GM06990 (cell line): ENCODE results near the gene COX20.

Experiments
- DNase-seq: peaks from one replicate; pipeline ENCODE4 v3.0.0-alpha.2; 2011; ENCODE audit not compliant: insufficient read length; ENCODE audit errors: extremely low read depth
- H3K27me3 ChIP-seq: replicated peaks from 2 replicates; pipeline ENCODE4 v1.6.0; 2011; ENCODE audit warnings: low read length; ENCODE audit not compliant: control insufficient read depth, insufficient read depth
- H3K36me3 ChIP-seq: 2 replicates; pipeline ENCODE4 v1.5.1; 2011; ENCODE audit warnings: low read length; ENCODE audit not compliant: control insufficient read depth, insufficient read depth
- H3K4me3 ChIP-seq: replicated peaks from 2 replicates; pipeline ENCODE4 v1.5.1; 2011; ENCODE audit warnings: low read depth, mild to moderate bottlenecking, control low read depth, low read length
- CTCF ChIP-seq: IDR thresholded peaks from 2 replicates; pipeline ENCODE4 v1.5.1; 2011; ENCODE audit warnings: low read length, control low read depth, mild to moderate bottlenecking, inconsistent platforms; ENCODE audit not compliant: insufficient read depth, poor library complexity, severe bottlenecking

The COX20 gene

DNA sequence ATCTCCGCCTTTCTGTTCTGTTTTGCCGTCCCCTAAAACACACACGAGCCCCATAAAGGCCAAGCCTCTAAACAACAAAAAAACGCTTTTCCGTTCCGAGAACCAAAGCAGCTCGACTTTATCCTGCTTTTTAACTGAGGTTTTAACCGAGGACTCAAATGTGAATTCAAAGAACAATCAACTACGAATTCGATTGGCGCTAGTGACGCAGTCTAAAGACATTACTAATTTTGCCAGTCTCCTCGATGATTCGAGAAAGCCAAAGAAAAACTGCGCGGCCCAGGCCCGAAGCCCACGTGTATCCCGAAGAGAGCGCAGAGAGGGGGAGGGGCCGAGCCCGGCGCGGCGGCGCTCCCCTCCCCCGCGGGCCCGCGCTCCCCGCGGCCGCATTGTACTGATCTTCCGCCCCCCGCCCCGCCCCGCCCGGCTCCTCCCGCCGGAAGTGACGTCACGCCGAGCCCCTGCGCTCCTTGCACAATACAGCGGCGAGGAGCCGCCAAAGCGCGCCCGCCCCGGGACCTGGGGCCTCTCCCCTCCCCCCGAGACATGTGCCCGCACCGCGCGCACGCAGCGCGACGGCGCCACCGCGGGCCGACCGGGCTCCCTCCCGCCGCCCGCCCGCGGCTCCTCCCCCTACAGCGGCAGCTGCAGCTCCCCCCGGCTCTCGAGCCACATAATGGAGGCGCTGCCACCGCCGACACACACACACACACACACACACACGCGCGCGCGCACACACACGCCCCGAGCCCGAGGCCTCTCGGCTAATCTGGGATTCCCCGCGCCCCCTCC, 27.4 kb downstream of the COX20 start:
- H3K36me3 ChIP-seq = peaks cover 10% of the 10 kb centered on the region
- peak overlapping the region; percentile 99 for H3K4me3 ChIP-seq
- peak; percentile 96 for DNase-seq
- no peaks in the 10 kb centered on the region for H3K27me3 ChIP-seq
- TF ChIP-seq CTCF = no peak

DNA sequence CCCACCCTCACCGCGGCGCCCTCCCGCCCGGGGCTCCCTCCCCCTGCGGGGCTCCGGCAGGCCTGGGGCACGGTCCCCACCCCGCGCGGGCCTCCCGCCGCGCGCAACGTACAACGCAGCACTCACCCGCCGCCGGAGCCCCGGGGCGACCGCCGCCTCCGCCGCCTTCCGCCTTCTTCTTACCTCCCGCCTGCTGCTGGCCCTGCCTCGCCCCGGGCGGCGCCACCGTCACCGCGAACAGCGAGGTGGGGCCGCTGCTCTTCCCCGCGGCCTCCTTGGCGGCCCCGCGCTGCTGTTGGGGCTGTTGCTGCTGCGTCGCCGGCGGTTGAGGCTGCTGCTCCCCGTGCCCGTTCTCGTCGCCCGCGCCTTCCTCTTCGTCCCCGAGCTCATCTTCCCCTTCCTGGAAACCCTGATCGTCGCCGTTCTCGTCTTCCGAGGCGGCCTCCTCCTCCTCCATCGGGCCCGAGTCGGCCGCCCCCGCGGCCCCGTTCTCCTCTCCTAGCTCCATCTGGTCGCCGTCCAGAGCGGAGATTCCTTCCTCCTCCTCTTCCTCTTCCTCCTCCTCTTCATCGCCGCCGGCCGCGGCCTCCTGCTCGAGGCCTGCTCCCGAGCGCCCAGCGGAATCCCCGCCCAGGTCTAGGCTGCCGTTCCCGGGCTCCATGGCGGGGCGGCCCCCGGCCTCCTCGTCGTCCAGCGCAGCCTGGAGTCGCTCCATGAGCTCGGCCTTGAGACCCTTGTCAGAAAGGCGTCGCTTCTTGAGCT, 28.2 kb downstream of the COX20 start:
- no peak for TF ChIP-seq CTCF
- no peak for DNase-seq
- peaks cover 9% of the 10 kb centered on the region for H3K36me3 ChIP-seq

GRCh38 chr1:244864253-244865027, 29.0 kb downstream of the COX20 start, which contains the start of gene HNRNPU:
TSS of gene HNRNPU (minus strand) at chr1:244864543. CDS start at chr1:244864307, 236 bp downstream.
- peak; percentile 98 for DNase-seq
- Histone ChIP-seq H3K36me3 (peaks cover 9% of the 10 kb centered on the region), H3K27me3 (no peaks in the 10 kb centered on the region), H3K4me3 (peak within 1 kb of the TSS; percentile 99)
- TF ChIP-seq CTCF = peak; percentile 36

More for the DNA sequence above, 28.2 kb downstream of the COX20 start:
- H3K4me3 ChIP-seq = peak overlapping the region; percentile 99
- H3K27me3 ChIP-seq = no peaks in the 10 kb centered on the region

GRCh38 chr1:244865028-244865371, 29.5 kb downstream of the COX20 start:
- DNase-seq = no peak
- Histone ChIP-seq H3K36me3 (peaks cover 5% of the 10 kb centered on the region), H3K27me3 (no peaks in the 10 kb centered on the region), H3K4me3 (peak overlapping the region; percentile 99)
- no peak for TF ChIP-seq CTCF

- H3K36me3 ChIP-seq = peaks cover under 1% of the 10 kb centered on the region
- no peaks in the 10 kb centered on the region for H3K27me3 ChIP-seq
- DNase-seq = no peak
- TF ChIP-seq CTCF = no peak
- no peak overlapping the region for H3K4me3 ChIP-seq
These were observed 30.4 kb downstream of the COX20 start for GRCh38 chr1:244865820-244866219.
